ELF-1 (cell line): Measurements from ENCODE around the gene GALNT14.
A peak's percentile ranks its signal among the peaks of the same experiment; 100 is the strongest.

Experiments
- DNase-seq: peaks from one replicate; pipeline ENCODE4 v3.0.0-alpha.2; 2016; ENCODE audit warnings: low read depth, low spot score

GALNT14 gene

GRCh38 chr2:31014516-31014915 lies 123.7 kb downstream of the GALNT14 start:
- DNase-seq = no peak

DNA sequence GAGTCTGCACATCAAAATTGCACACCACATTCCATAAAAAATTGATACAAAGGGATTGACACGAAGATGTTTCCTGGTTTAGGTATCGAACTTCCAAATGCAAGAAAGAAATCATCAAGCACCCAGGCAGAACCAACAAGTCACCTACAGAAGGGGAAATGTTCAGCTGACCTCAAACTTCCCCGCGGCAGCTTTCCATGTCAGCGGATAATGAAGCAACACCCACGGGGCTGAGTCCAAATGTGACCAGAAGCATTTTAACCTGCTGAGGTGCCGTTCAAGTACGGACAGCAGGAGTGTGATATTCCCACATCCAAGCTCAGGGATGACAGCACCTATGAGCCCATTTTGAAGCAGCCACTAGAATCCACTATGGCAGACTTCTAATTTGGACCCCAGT lies 124.9 kb downstream of the GALNT14 start:
- DNase-seq = no peak

- peak; percentile 62 for DNase-seq
Observed at GRCh38 chr2:31012406-31012805, 125.8 kb downstream of the GALNT14 start.

DNA sequence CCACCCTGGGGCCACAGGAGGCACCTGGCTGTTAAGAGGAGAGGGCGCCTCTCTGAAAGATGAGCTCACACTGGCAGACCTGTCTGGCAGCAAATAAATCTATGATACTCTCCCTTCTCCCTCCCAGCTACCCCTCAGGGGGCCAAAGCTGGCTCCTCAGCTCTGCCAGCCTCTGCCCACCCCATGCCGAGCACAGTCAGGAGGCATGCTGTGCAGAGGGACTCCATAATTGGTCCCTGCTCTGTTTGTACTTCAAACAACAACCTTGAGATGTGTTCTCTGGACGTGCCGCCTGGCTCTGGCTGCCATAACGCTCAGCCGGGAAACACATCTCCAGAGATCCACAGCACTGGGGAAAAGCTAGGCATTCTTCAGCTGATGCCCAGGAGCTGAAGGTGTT lies 126.7 kb downstream of the GALNT14 start:
- DNase-seq = no peak

GRCh38 chr2:31008561-31009114 lies 129.6 kb downstream of the GALNT14 start:
- DNase-seq = no peak

DNA sequence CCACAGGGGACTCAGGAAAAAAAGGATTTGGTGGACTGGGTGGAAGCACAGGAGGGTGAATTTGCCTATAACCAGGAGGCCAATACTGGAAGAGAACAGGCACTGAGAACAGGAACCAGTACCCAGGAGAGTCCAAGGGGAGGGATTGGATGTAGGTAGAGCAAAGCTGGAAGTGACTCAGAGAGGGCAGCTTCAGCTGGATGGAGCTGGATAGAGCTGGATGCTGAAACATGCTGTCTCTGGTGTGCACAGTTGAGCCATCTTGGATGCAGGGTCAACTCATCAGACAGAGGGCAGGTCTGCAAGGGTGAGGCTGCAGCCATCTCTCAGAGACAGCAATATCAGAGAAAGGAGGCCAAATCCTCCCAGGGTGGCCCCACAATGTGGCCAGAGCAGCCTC lies 134.0 kb downstream of the GALNT14 start:
- no peak for DNase-seq

DNA sequence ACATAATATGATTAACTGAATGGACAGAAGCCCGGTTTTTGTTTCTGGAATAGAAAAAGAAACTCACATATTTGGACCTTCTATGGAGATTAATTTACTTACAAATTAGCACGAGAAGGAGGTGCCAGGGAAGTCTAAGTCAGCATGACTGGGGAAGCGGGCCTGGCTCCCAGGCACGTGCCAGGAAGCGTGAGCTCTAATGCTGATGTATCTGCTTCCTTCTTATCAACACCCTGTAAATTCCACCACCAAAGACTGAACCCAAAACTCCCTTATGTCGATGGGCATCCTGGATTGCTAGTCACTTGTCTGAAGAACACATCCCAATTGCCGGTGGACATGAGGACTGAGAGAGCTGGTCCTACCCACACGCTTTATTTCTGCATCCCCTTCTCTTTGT lies 134.5 kb downstream of the GALNT14 start:
- DNase-seq = no peak

GRCh38 chr2:31002537-31003150 lies 135.6 kb downstream of the GALNT14 start:
- no peak for DNase-seq

DNA sequence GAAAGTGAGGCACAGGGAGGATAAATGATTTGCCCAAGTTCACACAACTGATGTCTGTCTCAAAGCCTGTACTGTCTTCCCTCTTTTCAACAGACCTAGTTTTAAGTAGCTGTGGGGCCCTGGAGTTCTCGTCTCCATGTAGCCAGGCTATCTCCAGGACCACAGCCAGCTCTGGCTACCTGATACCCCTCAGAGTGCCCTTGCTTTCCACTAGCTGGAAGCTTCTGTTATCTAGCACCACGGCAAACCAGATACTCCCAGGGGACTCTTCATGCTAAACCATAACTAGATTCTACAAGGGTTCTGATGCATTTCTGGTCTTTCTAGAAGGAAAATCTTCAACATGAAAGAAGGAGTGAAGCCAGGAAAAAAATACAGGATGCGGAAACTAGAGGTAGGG lies 137.3 kb downstream of the GALNT14 start:
- DNase-seq = no peak

- no peak for DNase-seq
Observed at GRCh38 chr2:30998672-30999071, 139.6 kb downstream of the GALNT14 start.

GRCh38 chr2:30997979-30998378 lies 140.3 kb downstream of the GALNT14 start:
- no peak for DNase-seq

- DNase-seq = no peak
Observed at GRCh38 chr2:30994227-30995056, 143.8 kb downstream of the GALNT14 start.

DNA sequence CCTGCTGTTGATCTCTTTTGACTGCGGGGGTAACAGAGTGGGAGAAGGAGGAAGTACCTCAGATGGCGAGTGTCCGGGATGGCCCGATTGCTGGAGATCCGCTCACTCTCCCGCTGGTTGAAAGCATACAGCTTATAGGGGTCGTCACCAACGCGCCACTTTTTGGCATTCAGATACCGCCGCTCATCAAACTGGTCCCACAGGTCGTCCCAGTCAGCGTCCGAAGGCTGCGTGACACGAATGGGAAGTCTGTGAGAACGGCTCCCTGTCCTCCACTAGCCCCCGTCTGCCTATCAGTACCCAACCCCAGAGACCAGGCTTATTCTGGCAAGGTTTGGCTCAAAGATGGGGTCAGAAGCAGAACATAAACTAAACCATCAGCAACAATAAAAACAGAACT lies 145.5 kb downstream of the GALNT14 start:
- DNase-seq = no peak

- DNase-seq = peak; percentile 47
Observed at GRCh38 chr2:30990671-30991070, 147.6 kb downstream of the GALNT14 start.

- DNase-seq = peak; percentile 73
Observed at GRCh38 chr2:30990176-30990575, 148.1 kb downstream of the GALNT14 start.

DNA sequence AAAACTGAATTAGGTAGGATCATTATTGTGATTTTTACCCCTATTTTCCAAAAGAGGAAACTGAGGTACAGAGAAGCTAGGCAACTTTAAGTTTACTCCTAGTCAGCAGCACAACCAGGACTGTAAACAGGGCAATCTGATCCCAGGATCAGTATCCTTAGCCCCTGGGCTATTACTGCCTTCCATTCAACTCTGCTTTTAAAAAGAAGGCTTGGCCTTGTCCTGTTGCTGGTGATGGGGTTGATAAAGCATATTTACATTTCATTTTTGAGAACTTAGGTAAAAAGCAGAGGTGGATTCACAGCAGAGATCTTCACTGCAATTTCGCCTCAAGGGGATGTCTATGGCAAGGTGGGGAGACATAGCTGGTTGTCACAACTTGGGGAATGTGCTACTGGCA lies 148.5 kb downstream of the GALNT14 start:
- DNase-seq = peak; percentile 62

- DNase-seq = no peak
Observed at GRCh38 chr2:30987566-30987965, 150.7 kb downstream of the GALNT14 start.

DNA sequence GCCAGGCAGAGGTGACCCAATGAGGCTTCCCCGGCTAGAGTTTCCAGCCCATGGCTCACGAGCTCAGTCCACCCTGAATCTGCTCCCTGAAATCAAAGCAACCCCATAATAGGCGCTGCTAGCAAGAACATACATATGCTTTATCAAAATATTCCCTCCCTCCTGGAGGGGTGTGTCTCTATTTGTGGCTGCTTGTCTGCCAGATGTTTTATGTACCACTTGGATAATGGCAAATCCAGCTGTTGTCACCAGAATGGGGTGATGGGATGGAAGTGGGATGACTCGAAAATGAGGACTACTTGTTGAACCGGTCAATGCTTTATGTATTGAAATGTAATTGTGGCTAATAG lies 152.0 kb downstream of the GALNT14 start:
- DNase-seq = no peak

GRCh38 chr2:30985493-30986230 lies 152.6 kb downstream of the GALNT14 start:
- no peak for DNase-seq

GRCh38 chr2:30984148-30984547 lies 154.1 kb downstream of the GALNT14 start:
- no peak for DNase-seq

- DNase-seq = peak; percentile 69
Observed at GRCh38 chr2:30981510-30981909, 156.7 kb downstream of the GALNT14 start.

DNA sequence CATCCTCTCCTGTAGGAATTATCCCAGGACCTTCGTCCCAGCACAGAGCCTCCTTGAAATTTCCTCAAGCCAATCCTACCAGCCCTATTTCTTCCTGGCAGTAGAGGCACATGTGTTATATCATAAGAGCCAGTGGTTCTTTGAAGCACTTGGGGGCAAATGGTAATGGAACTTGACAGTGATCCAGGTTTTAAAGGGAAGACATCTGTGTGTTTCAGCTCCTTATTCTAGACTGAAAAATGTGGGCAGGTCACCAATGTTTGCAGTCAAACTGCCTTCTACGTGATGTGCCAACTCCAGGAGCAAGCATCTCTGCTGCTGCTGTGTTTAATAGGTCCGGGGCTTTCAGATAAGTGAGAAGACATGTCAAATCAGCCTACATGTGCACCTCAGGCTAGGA lies 157.1 kb downstream of the GALNT14 start:
- no peak for DNase-seq
